H9 (cell line): ENCODE measurements around the gene ZNF695. TPM values are rescaled to one million over a fixed set of nuclear protein-coding genes. Genes with fewer than 3 reads are reported as not detected.

Experiments used
- DNase-seq: peaks from one replicate; pipeline ENCODE4 v3.0.0-alpha.2; 2017
- H2AFZ ChIP-seq: one replicate; pipeline ENCODE4 v1.6.1; 2013; ENCODE audit warnings: mild to moderate bottlenecking, low read length, control low read depth, moderate library complexity
- H2AK5ac ChIP-seq: 2 replicates; pipeline ENCODE4 v1.6.1; 2013; ENCODE audit warnings: low read length, control low read depth, mixed read lengths; ENCODE audit not compliant: insufficient read length
- H2BK120ac ChIP-seq: one replicate; pipeline ENCODE4 v1.6.1; 2013; ENCODE audit warnings: low read depth, mild to moderate bottlenecking, low read length, control low read depth, inconsistent platforms; ENCODE audit not compliant: poor library complexity, severe bottlenecking
- H2BK12ac ChIP-seq: 2 replicates; pipeline ENCODE4 v1.6.1; 2013; ENCODE audit warnings: low read length, control low read depth, mixed read lengths, low read depth; ENCODE audit not compliant: insufficient read length
- H2BK15ac ChIP-seq: 2 replicates; pipeline ENCODE4 v1.6.1; 2013; ENCODE audit warnings: low read depth, low read length, control low read depth
- H2BK20ac ChIP-seq: one replicate; pipeline ENCODE4 v1.6.1; 2013; ENCODE audit warnings: low read depth, mild to moderate bottlenecking, low read length, control low read depth, inconsistent platforms; ENCODE audit not compliant: poor library complexity, severe bottlenecking
- H2BK5ac ChIP-seq: 2 replicates; pipeline ENCODE4 v1.6.1; 2013; ENCODE audit warnings: low read length, control low read depth, mixed read lengths; ENCODE audit not compliant: insufficient read length
- H3K14ac ChIP-seq: 2 replicates; pipeline ENCODE4 v1.6.1; 2013; ENCODE audit warnings: low read length, control low read depth; ENCODE audit not compliant: insufficient read depth
- H3K18ac ChIP-seq: 2 replicates; pipeline ENCODE4 v1.6.1; 2013; ENCODE audit warnings: low read depth, mild to moderate bottlenecking, mixed read lengths, low read length, control low read depth; ENCODE audit not compliant: insufficient read length
- H3K23ac ChIP-seq: 2 replicates; pipeline ENCODE4 v1.6.1; 2013; ENCODE audit warnings: low read length, control low read depth, mixed read lengths, low read depth; ENCODE audit not compliant: insufficient read length
- H3K23me2 ChIP-seq: 2 replicates; pipeline ENCODE4 v1.6.1; 2013; ENCODE audit warnings: low read depth, mild to moderate bottlenecking, mixed read lengths, low read length, control low read depth; ENCODE audit not compliant: insufficient read length, poor library complexity, severe bottlenecking
- H3K27ac ChIP-seq: 2 replicates; pipeline ENCODE4 v1.5.1; 2013; ENCODE audit warnings: low read length, control low read depth, mixed read lengths, low read depth; ENCODE audit not compliant: insufficient read length
- H3K27me3 ChIP-seq: 2 replicates; pipeline ENCODE4 v1.6.1; 2013; ENCODE audit warnings: low read length, control low read depth, inconsistent platforms; ENCODE audit not compliant: insufficient read depth
- H3K4ac ChIP-seq: 2 replicates; pipeline ENCODE4 v1.6.1; 2013; ENCODE audit warnings: low read depth, mild to moderate bottlenecking, control low read depth, inconsistent platforms, low read length, moderate library complexity
- H3K4me1 ChIP-seq: 2 replicates; pipeline ENCODE4 v1.6.1; 2013; ENCODE audit warnings: low read length, control low read depth, inconsistent platforms; ENCODE audit not compliant: insufficient read depth
- H3K4me2 ChIP-seq: 2 replicates; pipeline ENCODE4 v1.6.1; 2013; ENCODE audit warnings: low read length, control low read depth, mixed read lengths; ENCODE audit not compliant: insufficient read length, insufficient read depth
- H3K56ac ChIP-seq: 2 replicates; pipeline ENCODE4 v1.6.1; 2013; ENCODE audit warnings: low read depth, mild to moderate bottlenecking, mixed read lengths, low read length, control low read depth; ENCODE audit not compliant: insufficient read length
- H3K79me1 ChIP-seq: 2 replicates; pipeline ENCODE4 v1.6.1; 2013; ENCODE audit warnings: low read depth, mild to moderate bottlenecking, moderate library complexity, low read length, control low read depth, inconsistent platforms; ENCODE audit not compliant: insufficient read depth, poor library complexity, severe bottlenecking
- H3K79me2 ChIP-seq: 2 replicates; pipeline ENCODE4 v1.6.1; 2013; ENCODE audit warnings: low read length, control low read depth, inconsistent platforms; ENCODE audit not compliant: insufficient read depth
- H3K9ac ChIP-seq: 2 replicates; pipeline ENCODE4 v1.6.1; 2013; ENCODE audit warnings: low read length, control low read depth, mixed read lengths; ENCODE audit not compliant: insufficient read length; ENCODE audit errors: extremely low read depth
- H3K9me3 ChIP-seq: one replicate; pipeline ENCODE4 v1.6.1; 2013; ENCODE audit warnings: low read depth, low read length, inconsistent platforms; ENCODE audit not compliant: control insufficient read depth
- H3T11ph ChIP-seq: one replicate; pipeline ENCODE4 v1.6.1; 2013; ENCODE audit warnings: mild to moderate bottlenecking, low read length, control low read depth, inconsistent platforms
- H4K20me1 ChIP-seq: one replicate; pipeline ENCODE4 v1.6.1; 2013; ENCODE audit not compliant: control insufficient read depth, insufficient read length, insufficient read depth
- H4K5ac ChIP-seq: 2 replicates; pipeline ENCODE4 v1.6.1; 2013; ENCODE audit warnings: low read depth, mild to moderate bottlenecking, mixed read lengths, low read length, control low read depth; ENCODE audit not compliant: insufficient read length
- H4K8ac ChIP-seq: replicated peaks from 2 replicates; pipeline ENCODE4 v1.6.1; 2013; ENCODE audit warnings: low read length, control low read depth, mixed read lengths, low read depth; ENCODE audit not compliant: insufficient read length
- H4K91ac ChIP-seq: 2 replicates; pipeline ENCODE4 v1.6.1; 2013; ENCODE audit warnings: low read depth, mild to moderate bottlenecking, moderate library complexity, mixed read lengths, low read length, control low read depth; ENCODE audit not compliant: insufficient read length
- H3K27ac Mint-ChIP-seq, 3 experiments: 2 replicates in 2 of 3; 3 replicates in 1 of 3; pipeline ENCODE4 v1.8.0; 2020 to 2021; ENCODE audit warnings: mixed read lengths in 3 of 3, mild to moderate bottlenecking in 1 of 3, moderate library complexity in 1 of 3
- H3K27me3 Mint-ChIP-seq: 2 replicates; pipeline ENCODE4 v1.8.0; 2021; ENCODE audit warnings: low read depth, mild to moderate bottlenecking, moderate library complexity, mixed read lengths
- H3K36me3 Mint-ChIP-seq, 3 experiments: 2 replicates in 2 of 3; 3 replicates in 1 of 3; pipeline ENCODE4 v1.8.0; 2020 to 2021; ENCODE audit warnings: low read depth in 3 of 3, mixed read lengths in 3 of 3; ENCODE audit not compliant: insufficient read depth in 1 of 3
- H3K4me1 Mint-ChIP-seq, 2 experiments: 2 replicates each; pipeline ENCODE4 v1.8.0; 2020; ENCODE audit warnings: mixed read lengths in 2 of 2
- H3K4me3 Mint-ChIP-seq, 2 experiments: 2 replicates in 1 of 2; 3 replicates in 1 of 2; pipeline ENCODE4 v1.8.0; 2020 to 2021; ENCODE audit warnings: mild to moderate bottlenecking in 2 of 2, mixed read lengths in 2 of 2, moderate library complexity in 1 of 2
- H3K9me3 Mint-ChIP-seq, 2 experiments: 2 replicates in 1 of 2; 3 replicates in 1 of 2; pipeline ENCODE4 v1.8.0; 2020; ENCODE audit warnings: mild to moderate bottlenecking in 2 of 2, mixed read lengths in 2 of 2, moderate library complexity in 1 of 2
- WGBS: extraction: QIAGEN DNeasy Blood & Tissue Kit; methylation state at CpG from one replicate; pipeline ENCODE4 v1.1.7; 2013; ENCODE audit warnings: missing lambda C conversion rate, low lambda C conversion rate, mixed read lengths; ENCODE audit not compliant: insufficient read length; ENCODE audit errors: extremely low coverage; 5-methylcytosine and 5-hydroxymethylcytosine counted together
- total RNA-seq: library from RNA; stranded (reverse); gene quantifications from 2 replicates; pipeline ENCODE4 v1.2.1, GENCODE V29; 2021
- TF ChIP-seq, protein P1 (sequence below): fragments of 200-600 bp; sonication (generic); conservative IDR thresholded peaks from 3 replicates; pipeline ENCODE4 v1.8.0; 2021; ENCODE audit warnings: antibody characterized with exemption, mild to moderate bottlenecking

ZNF695 gene
- total RNA-seq, 1 experiment from 2014 or later = 22.3 TPM

DNA sequence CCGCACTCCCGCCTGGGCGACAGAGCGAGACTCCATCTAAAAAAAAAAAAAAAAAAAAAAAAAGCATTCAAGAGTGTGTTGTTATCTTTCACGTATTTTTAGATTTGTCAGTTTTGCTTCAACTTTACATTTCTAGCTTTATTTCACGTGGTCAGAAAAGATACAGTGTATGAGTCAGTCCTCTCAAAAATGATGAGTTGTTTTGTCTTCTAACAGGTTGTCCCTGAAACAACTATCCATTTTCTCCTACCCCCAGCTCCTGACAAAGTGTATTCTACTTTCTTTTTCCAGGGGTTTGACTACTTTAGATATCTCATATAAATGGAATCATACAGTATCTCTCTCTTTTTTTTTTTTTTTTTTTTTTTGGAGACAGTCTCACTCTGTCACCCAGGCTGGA is 5.5 kb upstream of the ZNF695 start:
- no peak overlapping the region for H2AFZ ChIP-seq
- no peak overlapping the region for H3K4ac ChIP-seq
- no peak overlapping the region for H4K91ac ChIP-seq
- no peak overlapping the region for H2BK12ac ChIP-seq
- H3K9me3 ChIP-seq = no peaks in the 10 kb centered on the region
- no peak overlapping the region for H2BK120ac ChIP-seq
- no peak overlapping the region for H3K14ac ChIP-seq
- Mint-ChIP-seq H3K27me3 (no peaks in the 10 kb centered on the region), H3K9me3 (peaks cover 25 to 33% of the 10 kb centered on the region in 2 experiments), H3K27ac (no peak overlapping the region), H3K4me3 (no peak overlapping the region), H3K4me1 (peaks cover under 1 to 4% of the 10 kb centered on the region in 2 experiments; a peak in 3 of 4 replicates), H3K36me3 (peaks cover 0 to 6% (median 2%) of the 10 kb centered on the region in 3 experiments; a peak in 3 of 7 replicates)
- DNase-seq = no peak
- H4K20me1 ChIP-seq = no peaks in the 10 kb centered on the region
- H3K23me2 ChIP-seq = no peaks in the 10 kb centered on the region
- no peak overlapping the region for H3T11ph ChIP-seq
- TF ChIP-seq, protein P1, sequence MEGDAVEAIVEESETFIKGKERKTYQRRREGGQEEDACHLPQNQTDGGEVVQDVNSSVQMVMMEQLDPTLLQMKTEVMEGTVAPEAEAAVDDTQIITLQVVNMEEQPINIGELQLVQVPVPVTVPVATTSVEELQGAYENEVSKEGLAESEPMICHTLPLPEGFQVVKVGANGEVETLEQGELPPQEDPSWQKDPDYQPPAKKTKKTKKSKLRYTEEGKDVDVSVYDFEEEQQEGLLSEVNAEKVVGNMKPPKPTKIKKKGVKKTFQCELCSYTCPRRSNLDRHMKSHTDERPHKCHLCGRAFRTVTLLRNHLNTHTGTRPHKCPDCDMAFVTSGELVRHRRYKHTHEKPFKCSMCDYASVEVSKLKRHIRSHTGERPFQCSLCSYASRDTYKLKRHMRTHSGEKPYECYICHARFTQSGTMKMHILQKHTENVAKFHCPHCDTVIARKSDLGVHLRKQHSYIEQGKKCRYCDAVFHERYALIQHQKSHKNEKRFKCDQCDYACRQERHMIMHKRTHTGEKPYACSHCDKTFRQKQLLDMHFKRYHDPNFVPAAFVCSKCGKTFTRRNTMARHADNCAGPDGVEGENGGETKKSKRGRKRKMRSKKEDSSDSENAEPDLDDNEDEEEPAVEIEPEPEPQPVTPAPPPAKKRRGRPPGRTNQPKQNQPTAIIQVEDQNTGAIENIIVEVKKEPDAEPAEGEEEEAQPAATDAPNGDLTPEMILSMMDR = no peak
- no peak overlapping the region for H2AK5ac ChIP-seq
- H3K27ac ChIP-seq = no peak overlapping the region
- no peaks in the 10 kb centered on the region for H3K79me2 ChIP-seq
- no peak overlapping the region for H2BK15ac ChIP-seq
- no peaks in the 10 kb centered on the region for H3K4me1 ChIP-seq
- H3K4me2 ChIP-seq = no peak overlapping the region
- no peak overlapping the region for H3K18ac ChIP-seq
- no peak overlapping the region for H2BK5ac ChIP-seq
- H4K5ac ChIP-seq = no peak overlapping the region
- H3K79me1 ChIP-seq = no peaks in the 10 kb centered on the region
- no peak overlapping the region for H2BK20ac ChIP-seq
- WGBS = no CpG with 5 or more reads among the region's 6 CpGs
- H4K8ac ChIP-seq = no peak overlapping the region
- no peaks in the 10 kb centered on the region for H3K27me3 ChIP-seq
- no peak overlapping the region for H3K56ac ChIP-seq
- no peak overlapping the region for H3K9ac ChIP-seq
- H3K23ac ChIP-seq = no peak overlapping the region
